Measurements from ENCODE around the gene RNF4. TPM values are rescaled to one million over a fixed set of nuclear protein-coding genes. Genes with fewer than 3 reads are reported as not detected.

Gene RNF4
- total and polyA plus RNA-seq, 8 donors = 11.7 to 30.3 (median 23.3) TPM

DNA sequence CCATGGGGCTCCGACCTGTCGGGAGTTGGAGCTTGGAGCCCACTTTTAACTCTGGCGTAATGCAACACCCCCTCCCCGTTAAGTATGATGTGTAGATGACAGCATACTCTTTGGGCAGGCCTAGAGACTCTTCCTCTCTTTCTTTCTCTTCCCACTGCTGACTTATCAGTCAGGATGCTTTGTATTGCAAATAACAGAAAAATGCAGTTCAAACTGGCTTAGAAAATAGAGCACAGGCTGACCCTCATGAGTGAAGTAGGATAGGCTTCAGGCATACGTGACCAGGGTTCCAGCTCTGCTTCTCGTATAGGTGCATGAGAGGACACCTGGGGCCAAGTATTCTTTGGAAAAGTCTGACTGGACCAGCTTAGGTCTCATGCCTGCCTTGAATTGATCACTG is 23.3 kb upstream of the RNF4 start:
- DNase-seq (no peak), FAIRE-seq (no peak), ATAC-seq (no peak)
- intact Hi-C loops (cut with DNase I) = loop anchor here in 2 of 3 donors (10.0 kb wide), 2 partner anchors 221 to 231 kb away; no protein-coding TSS in a partner anchor
- no peaks in the 10 kb centered on the region for H3K4me1 ChIP-seq
- H3K4me3 ChIP-seq = no peak overlapping the region
- no peaks in the 10 kb centered on the region for H3K27me3 ChIP-seq
- no peak overlapping the region for H3K27ac ChIP-seq
- TF ChIP-seq, protein P1, sequence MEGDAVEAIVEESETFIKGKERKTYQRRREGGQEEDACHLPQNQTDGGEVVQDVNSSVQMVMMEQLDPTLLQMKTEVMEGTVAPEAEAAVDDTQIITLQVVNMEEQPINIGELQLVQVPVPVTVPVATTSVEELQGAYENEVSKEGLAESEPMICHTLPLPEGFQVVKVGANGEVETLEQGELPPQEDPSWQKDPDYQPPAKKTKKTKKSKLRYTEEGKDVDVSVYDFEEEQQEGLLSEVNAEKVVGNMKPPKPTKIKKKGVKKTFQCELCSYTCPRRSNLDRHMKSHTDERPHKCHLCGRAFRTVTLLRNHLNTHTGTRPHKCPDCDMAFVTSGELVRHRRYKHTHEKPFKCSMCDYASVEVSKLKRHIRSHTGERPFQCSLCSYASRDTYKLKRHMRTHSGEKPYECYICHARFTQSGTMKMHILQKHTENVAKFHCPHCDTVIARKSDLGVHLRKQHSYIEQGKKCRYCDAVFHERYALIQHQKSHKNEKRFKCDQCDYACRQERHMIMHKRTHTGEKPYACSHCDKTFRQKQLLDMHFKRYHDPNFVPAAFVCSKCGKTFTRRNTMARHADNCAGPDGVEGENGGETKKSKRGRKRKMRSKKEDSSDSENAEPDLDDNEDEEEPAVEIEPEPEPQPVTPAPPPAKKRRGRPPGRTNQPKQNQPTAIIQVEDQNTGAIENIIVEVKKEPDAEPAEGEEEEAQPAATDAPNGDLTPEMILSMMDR (IDR thresholded peaks at IDR 0.05) = no peak
- no peaks in the 10 kb centered on the region for H3K36me3 ChIP-seq
- 88 to 92% methylated on average over 6 of the region's 6 CpGs for WGBS, 2 donors
- H3K9me3 ChIP-seq = no peaks in the 10 kb centered on the region

DNA sequence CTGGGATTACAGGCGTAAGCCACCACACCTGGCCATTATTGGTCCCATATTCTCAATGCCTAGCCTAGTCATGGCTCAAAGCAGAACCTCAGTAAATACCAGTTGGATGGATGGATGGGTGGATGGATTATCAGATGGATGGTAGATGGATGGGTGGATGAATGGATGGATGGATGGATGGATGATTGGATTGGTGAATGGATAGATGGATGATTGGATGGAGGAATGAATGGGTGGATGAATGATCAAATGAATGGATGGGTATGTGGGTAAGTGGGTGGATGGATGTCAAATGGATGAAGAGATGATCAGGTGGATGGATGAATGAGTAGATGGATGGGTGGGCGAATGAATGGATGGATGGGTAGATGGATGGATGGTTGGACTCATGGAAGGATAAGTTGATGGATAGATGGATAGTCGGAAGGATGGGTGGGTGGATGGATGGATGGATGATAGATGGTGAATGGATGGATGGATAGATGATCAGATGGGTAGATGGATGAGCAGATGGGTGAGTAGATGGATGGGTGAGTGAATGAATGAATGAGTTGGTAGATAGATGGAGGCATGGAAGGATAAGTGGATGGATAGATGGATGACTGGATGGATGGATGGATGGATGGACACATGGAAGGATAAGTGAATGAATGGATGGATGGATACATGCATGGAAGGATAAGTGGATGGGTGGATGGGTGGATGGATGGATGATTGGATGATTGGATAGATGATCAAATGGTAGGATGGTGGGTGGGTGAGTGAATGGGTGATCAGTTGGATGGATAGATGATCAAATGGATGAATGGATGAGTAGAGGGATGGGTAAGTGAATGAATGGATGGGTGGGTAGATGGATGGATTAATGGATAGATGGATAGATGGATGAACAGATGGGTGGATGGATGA is 22.0 kb upstream of the RNF4 start:
- ATAC-seq (no peak), FAIRE-seq (no peak), DNase-seq (no peak)
- H3K4me3 ChIP-seq = no peak overlapping the region
- H3K9me3 ChIP-seq = no peaks in the 10 kb centered on the region
- intact Hi-C loops (cut with DNase I) = loop anchor here in 2 of 3 donors (10.0 kb wide), 2 partner anchors 222 to 232 kb away; no protein-coding TSS in a partner anchor
- no peak overlapping the region for H3K27ac ChIP-seq
- TF ChIP-seq, protein P1 (IDR thresholded peaks at IDR 0.05) = no peak
- no peaks in the 10 kb centered on the region for H3K36me3 ChIP-seq
- no peaks in the 10 kb centered on the region for H3K4me1 ChIP-seq
- no peaks in the 10 kb centered on the region for H3K27me3 ChIP-seq
- WGBS, 2 donors = 82 to 90% methylated on average over 3 of the region's 3 CpGs

DNA sequence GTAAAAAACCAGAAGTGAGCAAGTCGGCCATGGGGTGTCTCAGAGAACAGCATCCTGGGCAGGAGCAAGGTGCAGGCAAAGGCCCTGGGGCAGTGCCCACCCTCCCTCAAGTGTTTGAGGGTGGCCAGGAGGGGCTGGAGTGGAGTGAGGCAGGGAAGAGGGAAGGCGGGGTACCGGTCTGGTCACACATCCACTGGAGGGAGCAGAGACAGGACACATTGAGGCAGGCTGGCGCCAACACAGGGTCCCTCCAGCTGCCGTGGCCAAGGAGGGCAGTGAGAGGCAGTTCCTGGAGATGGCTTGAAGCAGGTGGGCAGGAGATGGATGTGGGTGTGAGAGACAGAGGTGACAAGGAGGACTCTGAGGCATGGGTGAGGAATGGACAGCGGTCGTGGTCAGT is 20.3 kb upstream of the RNF4 start:
- no peaks in the 10 kb centered on the region for H3K27me3 ChIP-seq
- intact Hi-C loops (cut with DNase I) = loop anchor here in 2 of 3 donors (10.0 kb wide), 2 partner anchors 224 to 234 kb away; no protein-coding TSS in a partner anchor
- H3K9me3 ChIP-seq = no peaks in the 10 kb centered on the region
- no peak for ATAC-seq
- FAIRE-seq = no peak
- peak in 1 of 6 donors; percentile 49 for DNase-seq
- H3K4me3 ChIP-seq = no peak overlapping the region
- no peaks in the 10 kb centered on the region for H3K4me1 ChIP-seq
- TF ChIP-seq, protein P1 (IDR thresholded peaks at IDR 0.05) = no peak
- no peak overlapping the region for H3K27ac ChIP-seq
- WGBS, 2 donors = 88 to 91% methylated on average over 7 of the region's 7 CpGs
- no peaks in the 10 kb centered on the region for H3K36me3 ChIP-seq

DNA sequence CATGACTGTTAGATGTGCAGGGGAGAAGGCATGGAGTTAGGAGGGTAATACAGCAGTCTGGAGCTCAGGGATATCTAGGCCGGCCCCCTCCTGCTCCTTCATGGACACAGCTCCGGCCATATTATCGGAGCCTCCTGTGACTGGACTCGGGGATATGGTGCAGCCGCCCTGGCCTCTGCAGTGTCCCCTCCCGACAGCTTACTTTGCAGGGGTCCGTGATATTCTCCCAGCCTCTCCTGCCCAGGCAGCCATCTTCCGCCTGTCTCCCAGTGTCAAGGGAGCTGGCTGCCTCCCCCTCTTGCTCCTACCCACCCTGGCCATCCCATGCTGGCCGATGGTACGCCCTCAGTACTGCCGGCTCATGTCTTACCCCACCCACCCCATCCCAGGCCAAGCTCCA is 19.9 kb upstream of the RNF4 start:
- H3K27ac ChIP-seq = no peak overlapping the region
- H3K9me3 ChIP-seq = no peaks in the 10 kb centered on the region
- TF ChIP-seq, protein P1 (IDR thresholded peaks at IDR 0.05) = no peak
- ATAC-seq (no peak), FAIRE-seq (no peak), DNase-seq (no peak)
- H3K27me3 ChIP-seq = no peaks in the 10 kb centered on the region
- H3K4me1 ChIP-seq = no peaks in the 10 kb centered on the region
- 90 to 95% methylated on average over 11 of the region's 11 CpGs for WGBS, 2 donors
- no peaks in the 10 kb centered on the region for H3K36me3 ChIP-seq
- no peak overlapping the region for H3K4me3 ChIP-seq
- intact Hi-C loops (cut with DNase I) = loop anchor here in 2 of 3 donors (10.0 kb wide), 2 partner anchors 224 to 234 kb away; no protein-coding TSS in a partner anchor

Data from pancreas (tissue), 10 donors.